GM13976 (cell line): ENCODE measurements around the gene CDC25C.
"Not testable (repeated sequence)": the region's sequence is repeated elsewhere in the genome, so short reads cannot be mapped to it uniquely, and the experiment has no call there.

Experiments used
- DNase-seq: peaks from one replicate; pipeline ENCODE4 v3.0.0; 2012; ENCODE audit warnings: low spot score
- in situ Hi-C: fragments of 300-500 bp; cut with MboI; formaldehyde crosslinking; loops from one replicate; pipeline ENCODE4 v1.12.0; 2022; ENCODE audit warnings: low sequenced_read_pairs, mixed read lengths, inconsistent platforms; ENCODE audit not compliant: unreplicated experiment
- TF ChIP-seq, protein P1 (sequence below): IDR thresholded peaks from 2 replicates; pipeline ENCODE4 v1.5.1; 2012; ENCODE audit warnings: borderline replicate concordance, mild to moderate bottlenecking; ENCODE audit not compliant: insufficient read depth; ENCODE audit errors: extremely low read depth, missing control alignments, control extremely low read depth

Gene CDC25C

DNA sequence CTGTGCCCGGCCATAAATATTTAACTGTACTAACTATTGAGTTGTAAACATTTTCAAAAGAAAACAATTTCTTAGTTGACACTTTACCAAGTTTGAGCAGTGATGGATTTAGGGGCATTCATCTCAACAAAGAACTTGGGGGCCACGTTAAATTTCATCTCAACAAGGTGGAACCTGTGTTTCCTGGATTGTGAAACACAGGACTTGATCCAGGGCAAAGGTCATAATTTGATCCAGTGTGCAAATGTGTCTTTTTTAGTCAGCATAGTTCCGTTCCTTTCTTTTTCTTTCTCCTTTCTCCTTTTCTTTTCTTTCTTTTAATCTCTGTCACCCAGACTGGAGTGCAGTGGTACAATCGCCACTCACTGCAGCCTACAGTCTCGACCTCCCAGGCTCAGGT is 60.3 kb downstream of the CDC25C start:
- in situ Hi-C loops = no loop called here
- TF ChIP-seq, protein P1, sequence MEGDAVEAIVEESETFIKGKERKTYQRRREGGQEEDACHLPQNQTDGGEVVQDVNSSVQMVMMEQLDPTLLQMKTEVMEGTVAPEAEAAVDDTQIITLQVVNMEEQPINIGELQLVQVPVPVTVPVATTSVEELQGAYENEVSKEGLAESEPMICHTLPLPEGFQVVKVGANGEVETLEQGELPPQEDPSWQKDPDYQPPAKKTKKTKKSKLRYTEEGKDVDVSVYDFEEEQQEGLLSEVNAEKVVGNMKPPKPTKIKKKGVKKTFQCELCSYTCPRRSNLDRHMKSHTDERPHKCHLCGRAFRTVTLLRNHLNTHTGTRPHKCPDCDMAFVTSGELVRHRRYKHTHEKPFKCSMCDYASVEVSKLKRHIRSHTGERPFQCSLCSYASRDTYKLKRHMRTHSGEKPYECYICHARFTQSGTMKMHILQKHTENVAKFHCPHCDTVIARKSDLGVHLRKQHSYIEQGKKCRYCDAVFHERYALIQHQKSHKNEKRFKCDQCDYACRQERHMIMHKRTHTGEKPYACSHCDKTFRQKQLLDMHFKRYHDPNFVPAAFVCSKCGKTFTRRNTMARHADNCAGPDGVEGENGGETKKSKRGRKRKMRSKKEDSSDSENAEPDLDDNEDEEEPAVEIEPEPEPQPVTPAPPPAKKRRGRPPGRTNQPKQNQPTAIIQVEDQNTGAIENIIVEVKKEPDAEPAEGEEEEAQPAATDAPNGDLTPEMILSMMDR = no peak
- no peak for DNase-seq

DNA sequence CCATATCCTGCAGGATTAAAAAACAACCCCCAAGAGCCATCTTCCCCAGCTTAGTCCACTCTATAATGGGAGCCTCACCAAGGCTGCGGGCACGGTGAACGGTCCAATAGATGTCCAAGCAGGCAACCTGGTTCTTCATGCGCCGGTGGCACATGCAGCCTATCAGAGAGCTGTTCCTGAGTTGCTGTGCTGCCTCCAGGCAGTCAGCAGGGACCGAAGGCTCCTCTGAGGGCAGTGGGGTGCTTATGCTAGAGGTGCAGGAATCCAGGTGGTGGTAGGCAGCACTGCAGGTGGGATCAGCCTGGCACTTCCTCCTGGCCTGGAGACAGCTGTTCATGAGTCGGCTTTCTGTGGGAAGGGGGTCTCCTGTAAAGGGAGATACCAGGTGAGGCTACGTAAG is 67.4 kb downstream of the CDC25C start:
- in situ Hi-C loops = no loop called here
- TF ChIP-seq, protein P1 = no peak
- no peak for DNase-seq

DNA sequence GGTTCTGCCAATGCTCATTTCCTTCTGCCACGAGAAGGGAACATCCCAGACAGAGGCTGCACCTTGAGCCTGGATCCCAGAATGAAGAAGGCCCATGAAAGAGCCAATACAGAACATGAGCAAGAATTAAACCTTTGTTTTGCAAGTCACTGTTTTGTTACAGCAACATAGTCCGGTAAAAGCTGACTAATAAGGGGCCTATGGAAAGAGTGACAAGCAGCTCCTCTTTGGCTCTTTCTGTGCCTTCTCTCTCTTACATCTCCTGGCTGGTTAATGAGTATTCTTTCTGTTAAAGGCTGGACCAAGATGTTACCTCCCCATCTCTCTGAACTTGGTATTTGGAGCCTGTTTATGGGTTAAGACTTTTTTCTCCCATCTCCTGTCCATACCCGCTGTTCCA is 68.0 kb downstream of the CDC25C start:
- in situ Hi-C loops = no loop called here
- TF ChIP-seq, protein P1 = no peak
- no peak for DNase-seq

DNA sequence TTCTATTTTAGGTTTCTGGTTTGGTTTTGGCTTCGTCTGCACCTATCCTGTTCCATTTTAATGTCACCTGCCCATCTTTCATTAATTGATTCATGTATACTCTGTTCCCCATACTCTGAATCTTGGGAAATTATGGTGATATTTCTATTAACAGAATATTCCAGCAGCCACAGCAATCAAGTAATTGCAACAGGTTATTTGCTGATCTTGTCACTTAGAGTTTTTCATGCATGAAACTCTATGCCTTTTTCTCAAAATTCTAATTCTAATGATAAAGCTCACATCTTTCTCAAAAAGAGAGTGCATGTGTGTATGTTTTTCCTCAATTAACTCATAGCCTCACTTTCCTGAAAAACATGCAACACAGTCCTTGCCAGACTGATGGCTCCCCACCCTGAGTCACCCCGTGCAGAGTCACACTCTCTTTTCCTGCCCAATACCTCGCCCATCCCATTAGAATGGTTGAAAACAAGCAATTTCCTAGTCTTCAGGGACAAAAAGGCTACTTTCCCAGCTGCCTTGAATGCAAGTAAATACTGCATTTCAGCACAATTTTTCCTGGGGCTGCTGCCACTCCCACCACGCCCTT is 72.8 kb downstream of the CDC25C start:
- TF ChIP-seq, protein P1 = no peak
- in situ Hi-C loops = no loop called here
- DNase-seq = no peak

DNA sequence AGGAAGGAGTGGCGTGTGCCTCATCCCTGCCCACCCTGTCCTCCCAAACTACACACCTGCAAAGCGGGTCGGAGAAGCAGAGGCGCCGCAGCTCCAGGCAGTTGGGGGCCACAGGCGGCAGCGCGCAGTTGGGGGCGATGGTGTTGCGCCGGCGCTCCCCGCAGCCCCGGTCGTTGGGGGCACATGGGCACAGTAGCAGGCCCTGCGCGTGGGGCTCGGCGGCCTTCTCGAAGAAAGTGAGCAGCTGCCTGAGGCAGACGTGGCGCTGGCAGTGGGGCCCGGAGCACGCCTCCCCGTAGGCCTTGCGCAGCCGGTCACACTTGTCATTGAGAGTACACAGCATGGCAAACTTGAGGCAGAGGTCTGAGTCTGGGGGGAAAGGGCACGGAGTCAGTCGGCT is 74.0 kb downstream of the CDC25C start:
- in situ Hi-C loops = no loop called here
- TF ChIP-seq, protein P1 = no peak
- no peak for DNase-seq

DNA sequence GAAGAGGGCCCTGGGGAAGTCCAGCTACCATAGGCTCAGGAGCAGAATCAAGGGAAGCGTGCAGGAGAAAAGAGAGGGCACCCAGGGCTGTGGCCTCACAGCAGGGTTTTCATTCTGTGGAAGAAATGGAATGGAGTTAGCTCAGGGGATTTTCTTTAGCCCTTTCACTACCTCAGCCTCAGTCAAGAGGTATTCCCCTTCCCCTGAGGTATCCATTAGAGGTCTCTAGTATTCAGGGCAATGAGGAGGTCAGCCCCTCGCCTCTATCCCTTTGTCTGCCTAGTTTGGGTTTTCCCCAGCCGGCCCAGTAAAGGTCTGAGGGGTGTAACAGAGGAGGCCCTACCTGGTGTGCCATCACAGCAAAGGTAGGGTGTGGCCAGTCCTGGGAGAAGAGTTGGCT is 78.7 kb downstream of the CDC25C start:
- TF ChIP-seq, protein P1 = no peak
- DNase-seq = no peak
- in situ Hi-C loops = no loop called here

DNA sequence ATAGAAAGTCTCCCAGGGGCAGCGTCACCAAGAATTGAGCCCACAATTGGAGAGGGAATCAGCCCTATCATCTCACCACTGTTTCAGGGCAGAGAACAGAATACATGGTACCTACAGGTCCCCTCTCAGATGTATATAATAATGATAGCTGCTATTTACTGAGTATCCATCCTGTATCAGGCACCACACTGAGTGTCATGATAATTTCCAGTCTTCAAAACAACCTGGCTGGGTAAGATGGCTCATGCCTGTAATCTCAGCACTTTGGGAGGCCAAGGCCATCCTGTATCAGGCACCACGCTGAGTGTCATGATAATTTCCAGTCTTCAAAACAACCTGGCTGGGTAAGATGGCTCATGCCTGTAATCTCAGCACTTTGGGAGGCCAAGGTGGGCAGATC is 83.8 kb downstream of the CDC25C start:
- in situ Hi-C loops, DNase-seq: not testable (repeated sequence)

DNA sequence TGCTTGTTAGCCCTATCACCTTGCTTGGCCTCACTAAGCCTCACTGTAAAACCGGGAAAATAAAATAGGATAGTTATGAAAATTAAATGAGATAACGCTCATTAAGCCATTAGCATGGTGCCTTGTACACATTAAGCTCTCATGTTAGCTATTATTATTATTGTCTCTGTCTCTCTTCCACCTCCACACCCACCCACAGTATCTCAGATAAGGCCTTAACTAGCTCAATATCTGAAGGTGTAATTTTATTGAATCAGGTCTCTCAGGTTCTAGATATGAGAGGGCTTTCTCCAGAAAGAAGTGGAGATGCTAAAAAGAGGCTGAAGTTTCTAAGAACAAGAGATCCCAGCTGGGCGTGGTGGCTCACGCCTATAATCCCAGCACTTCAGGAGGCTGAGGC is 84.8 kb downstream of the CDC25C start:
- in situ Hi-C loops = no loop called here
- no peak for DNase-seq
- TF ChIP-seq, protein P1 = no peak
